ENCODE measurements around the gene MBNL2.

Gene MBNL2

DNA sequence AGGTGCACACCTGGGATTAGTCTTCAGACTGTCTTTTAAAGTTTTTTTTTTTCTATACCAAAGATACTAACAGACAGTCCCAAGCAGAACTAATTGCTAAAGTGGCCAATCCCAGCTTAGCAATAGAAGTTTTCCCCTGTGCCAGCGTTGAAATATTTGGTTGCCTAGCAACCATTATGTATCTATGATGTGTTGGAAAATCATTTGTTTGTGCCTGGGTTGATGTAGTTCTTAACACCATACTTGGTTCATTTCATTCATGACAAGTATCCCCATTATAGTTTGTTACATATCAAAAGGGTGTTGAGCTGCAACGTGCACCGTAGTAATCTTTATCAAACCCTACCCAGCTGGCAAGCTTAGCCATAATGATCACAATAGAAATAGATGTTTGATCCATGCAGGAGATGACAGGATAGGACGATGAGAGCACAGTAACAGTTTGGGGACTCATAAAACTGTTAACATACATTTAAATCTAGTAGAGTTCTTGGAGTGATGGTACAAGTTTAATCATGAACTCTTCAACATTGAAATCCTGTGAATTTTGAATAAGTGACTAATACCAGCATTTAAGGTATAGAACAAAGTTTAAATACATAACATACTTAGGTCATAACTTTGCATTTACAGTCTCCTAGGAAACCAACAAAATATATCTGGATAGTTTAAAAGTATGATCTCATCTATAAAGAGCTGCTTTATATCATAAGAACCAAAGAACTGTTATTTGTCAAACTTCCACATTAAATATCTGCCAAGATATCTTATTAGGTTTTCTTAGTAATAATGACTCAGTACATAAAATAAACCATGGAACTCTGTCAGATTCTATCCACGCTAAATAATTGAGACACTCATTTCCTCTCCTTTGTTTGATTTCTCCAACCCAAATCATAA lies 73.4 kb downstream of the MBNL2 start:
- DNase-seq (ENCODE audit: low read depth in 1 of 2, low spot score in 1 of 2), result no peak

DNA sequence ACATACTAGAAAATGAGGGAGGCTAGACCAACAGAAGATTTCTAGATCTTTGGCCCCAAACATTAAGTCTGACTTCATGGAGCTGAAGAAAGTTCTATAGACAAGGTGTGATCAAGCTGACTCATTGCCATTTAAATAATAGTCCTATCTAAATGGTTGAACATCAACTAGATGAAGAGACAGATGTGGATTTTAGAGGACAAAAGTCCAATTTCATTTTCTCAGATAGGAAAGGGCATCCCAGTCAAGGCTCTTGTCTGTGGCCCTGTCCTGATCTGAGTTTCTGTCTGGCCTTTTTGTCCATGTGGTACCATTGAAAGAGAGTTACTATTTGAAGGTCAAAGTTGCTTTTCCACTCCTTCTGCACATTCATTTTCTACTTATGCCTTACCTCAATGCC lies 74.6 kb downstream of the MBNL2 start:
- DNase-seq (ENCODE audit: low read depth in 1 of 2, low spot score in 1 of 2), result no peak

DNA sequence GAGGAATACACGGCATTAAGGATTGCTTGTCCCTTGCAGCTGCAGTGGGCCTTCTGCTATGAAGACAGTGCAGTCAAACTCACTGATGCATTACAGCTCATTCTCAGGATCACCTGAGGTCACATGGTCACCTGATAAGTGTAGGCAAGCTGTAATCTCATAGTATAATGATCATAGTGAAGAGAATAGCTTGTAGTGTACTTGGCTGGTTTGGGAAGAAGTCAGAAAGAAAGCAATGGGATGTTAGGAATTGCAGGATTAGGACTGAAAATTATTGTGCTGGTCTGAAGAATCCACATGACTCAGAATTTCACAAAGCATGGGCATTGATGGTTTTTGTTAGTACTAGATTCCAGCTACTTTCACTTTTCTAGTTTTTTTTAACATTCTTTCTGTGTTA lies 76.7 kb downstream of the MBNL2 start:
- DNase-seq (ENCODE audit: low read depth in 1 of 2, low spot score in 1 of 2), result no peak

DNA sequence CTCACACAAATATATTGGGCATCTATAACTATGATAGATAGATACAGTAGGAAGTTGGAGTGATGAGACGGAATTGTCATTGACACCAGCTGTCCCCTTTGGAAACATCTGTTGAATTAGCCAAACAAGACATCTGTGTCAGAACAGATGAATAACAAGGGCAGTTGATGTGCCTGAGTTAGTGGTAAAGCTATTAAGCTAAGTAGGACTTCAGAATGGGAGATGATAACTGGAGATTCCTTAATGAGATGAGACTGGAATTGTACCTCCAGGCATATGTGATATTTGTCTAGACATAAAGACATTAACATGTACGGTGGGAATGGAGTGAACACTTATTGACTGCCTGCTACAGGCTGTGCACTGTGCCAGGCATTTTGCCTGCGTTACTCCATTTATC lies 78.7 kb downstream of the MBNL2 start:
- no peak for DNase-seq (ENCODE audit: low read depth in 1 of 2, low spot score in 1 of 2)

DNA sequence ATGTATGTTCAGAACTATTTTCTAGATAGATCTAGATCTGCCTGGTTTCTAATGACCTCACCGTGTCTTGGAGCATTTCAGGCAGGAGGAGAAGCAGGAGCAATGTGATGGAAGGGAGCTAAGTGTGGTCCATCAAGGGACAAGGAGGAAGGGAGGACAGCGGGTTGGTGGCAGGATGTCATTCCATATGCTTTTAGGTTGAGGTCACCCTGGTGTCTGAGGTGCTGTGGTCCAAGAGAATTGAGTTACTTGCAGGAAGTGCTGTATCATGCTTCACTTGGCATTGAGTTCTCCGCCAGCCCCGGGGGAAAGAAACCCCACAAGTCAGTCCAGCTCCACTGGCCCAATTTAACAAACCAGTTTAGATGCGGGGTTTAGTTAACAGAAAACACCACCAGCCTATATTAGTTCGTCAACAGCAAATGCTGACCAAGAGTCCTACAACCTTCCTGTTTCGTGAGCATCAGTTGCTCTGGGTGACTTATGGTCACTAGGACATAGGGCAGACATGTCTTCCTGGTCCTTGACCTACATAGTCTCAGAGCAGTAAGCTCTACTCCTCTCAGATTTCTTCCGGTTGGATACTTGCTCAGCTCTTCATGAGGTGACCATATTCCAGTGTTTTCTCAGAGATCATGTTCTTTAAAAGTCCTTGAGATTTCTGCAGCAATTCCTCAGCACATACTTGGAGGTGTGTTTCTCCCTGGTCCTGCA lies 79.4 kb downstream of the MBNL2 start:
- no peak for DNase-seq (ENCODE audit: low read depth in 1 of 2, low spot score in 1 of 2)

DNA sequence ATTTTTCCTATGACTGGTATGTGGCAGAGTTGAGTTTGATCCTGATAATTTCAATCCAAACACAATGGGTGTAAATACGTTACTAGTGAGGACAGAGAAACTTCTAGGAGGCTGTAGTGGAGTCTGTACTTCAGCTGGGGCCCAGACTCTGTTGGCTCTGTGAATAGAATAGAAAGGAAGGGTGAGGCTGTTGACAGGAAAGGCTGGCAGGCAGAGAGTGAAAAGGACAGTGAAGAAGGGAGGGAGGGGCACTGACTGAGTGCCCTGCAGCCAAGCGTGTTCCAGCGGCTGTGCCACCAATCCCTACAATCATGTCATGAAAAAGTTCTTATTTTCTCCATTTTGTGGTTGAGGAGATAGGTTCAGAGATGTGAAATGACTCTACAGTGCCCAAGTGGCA lies 80.5 kb downstream of the MBNL2 start:
- DNase-seq (ENCODE audit: low read depth in 1 of 2, low spot score in 1 of 2), result no peak

DNA sequence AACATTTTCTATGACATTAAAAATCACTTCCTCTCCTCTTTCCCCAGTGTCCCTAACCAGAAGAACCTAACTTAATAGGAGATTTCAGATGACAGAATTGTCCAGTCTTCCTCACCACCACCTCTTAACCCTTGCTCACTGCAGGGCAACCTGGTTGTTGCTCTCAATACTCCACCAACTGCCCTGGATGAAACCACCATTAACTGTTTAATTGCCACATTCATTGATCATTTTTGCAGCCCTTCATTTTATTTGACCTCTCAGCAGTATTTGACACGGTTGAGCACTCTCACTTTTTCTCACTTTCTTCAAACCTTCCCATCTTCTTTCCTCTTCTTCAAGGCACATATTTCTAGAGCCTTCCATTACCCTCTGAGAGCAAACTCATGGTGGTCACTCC lies 84.0 kb downstream of the MBNL2 start:
- no peak for DNase-seq (ENCODE audit: low read depth in 1 of 2, low spot score in 1 of 2)

DNA sequence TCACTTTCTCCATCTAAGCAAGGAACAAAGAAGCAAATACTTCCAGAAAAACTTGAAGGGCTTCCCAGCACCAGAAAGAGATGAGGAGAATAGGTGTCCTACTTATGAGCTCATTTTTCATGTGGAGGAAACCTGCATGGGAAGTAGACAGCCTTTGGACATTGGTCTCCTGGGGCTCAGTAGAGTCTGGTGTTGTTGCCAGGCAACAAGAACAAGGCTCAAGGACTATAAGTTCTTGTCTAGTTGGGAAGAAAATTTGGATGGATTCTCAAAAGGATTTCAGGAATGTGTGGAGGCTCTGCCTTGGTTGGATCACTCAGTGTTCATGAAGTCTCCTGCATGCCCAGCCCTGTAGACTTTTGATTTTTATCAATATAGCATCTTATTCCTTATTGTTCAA lies 84.5 kb downstream of the MBNL2 start:
- no peak for DNase-seq (ENCODE audit: low read depth in 1 of 2, low spot score in 1 of 2)

DNA sequence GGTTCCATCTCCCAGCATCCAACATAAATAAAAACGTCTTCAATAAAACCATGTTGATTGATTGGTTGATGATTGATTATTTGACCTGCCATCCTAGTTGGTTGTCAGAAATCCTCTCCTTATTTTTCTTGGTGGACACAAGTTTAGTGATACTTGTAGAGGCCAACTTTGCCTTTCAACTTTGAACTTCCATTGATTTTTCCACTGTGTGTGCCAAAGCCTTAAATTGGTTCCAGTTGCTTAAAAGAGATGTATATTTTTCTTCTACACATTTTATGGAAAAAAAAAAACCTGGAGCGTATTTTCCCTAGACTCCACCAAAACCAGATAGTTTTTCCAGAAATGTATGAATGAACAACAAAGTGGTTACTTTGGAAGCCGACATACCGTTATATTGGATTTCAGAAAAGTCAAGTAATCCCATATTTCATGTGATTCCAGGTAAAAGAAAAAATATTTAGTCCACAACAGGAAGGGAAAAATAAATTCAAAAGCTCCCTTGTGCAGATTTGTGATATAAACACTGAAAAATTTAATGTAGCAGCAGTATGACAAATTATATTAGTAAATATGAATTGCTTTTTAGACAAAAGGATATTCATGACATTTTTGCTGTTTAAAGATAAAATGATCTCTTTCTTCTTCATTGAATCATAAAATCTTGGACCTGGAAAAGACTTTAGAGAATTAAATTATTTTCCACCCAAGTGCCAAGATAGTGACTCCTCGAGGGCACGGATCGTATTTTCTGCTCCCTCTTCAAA lies 85.2 kb downstream of the MBNL2 start:
- no peak for DNase-seq (ENCODE audit: low read depth in 1 of 2, low spot score in 1 of 2)

DNA sequence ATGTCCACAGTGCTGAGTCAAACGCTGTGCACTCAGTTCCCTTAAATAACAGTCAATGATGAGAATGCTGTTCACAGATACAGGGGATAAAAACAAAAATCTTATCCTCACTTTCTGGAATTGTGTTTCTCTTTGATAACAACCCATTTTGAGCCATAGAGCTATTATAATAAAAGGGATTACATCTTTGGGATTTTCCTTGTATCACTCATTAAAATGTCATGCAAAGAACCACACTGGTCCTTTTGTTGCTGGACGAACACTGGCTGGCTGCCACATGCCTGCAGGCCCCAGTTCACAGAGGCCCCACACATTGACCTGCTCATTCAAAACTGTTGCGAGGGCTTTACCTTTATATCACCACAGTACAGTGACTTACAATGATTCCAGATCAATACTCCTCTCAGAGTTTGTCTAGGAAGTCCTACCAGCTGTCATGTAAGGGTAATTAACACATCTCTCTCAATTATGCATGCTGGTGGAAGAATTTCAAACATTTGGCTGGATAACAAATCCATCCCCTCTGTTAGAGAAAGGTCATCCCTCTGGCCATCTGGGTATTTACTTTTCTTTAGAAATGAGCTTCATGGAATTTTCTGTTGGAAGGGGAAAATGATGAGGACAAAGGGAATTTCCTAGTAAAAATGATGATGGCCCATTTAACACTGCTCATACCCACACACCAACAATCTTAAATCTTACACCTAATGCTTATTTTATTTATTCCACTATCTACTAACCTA lies 85.9 kb downstream of the MBNL2 start:
- DNase-seq (ENCODE audit: low read depth in 1 of 2, low spot score in 1 of 2), result no peak

DNA sequence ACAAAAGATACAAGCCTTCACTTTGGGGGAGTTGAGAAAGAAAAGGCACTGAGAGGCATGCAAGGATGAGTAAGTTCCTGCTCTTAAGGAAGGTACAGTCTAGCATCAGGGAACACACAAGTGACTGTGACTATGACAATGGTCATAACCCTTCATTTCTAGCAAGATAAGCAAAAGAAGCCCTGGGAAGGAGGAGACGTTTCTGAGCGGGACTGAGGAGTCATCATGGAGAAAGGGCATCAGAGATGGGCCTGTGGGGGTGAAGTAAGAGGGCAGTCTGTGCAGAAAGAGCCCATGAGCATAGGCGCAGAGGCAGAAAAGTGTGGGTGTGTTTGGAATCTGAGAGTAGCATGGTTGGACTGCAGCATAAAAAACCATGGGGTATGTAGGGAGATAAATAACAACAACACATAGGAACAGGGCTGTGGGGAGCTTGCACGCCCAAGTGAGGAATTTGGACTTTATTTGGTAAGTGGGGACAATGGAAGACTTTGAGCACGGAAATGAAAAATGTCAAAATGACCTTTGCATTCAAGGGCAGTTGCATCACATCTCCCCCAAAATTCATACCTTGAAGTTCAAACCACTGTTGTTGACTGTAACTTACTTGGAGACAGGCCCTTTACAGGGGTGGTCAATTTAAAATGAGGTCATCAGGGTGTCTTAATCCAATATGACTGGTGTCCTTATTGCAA lies 86.7 kb downstream of the MBNL2 start:
- DNase-seq (ENCODE audit: low read depth in 1 of 2, low spot score in 1 of 2), result no peak

DNA sequence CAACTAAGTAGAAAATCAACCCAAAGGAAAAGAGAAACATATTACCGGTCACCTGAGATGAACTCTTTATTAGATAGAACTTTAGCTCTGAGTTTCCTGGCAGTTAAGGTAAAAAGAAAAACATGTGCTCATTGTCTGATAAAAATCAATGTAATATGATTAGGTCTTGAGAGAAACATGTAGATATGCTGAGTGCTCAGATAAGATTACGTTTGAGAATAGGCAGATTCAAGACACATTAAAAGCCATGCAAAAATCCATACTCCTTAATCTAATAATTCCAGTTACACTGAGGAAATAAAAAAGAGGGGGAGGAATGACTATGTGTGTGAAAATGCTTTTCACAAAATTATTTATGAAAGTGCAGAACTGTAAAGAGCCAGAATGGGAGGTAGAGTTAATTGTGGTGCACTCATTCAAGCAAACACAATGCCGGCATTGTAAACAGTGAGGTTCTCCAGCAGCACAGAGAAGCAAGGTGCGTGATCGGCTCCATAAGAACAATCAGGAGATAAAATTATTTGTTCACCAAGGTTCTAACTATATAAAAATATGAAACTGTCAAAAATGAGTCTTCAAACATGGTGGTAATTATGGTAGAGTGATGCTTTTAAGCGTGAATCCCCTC lies 88.8 kb downstream of the MBNL2 start:
- no peak for DNase-seq (ENCODE audit: low read depth in 1 of 2, low spot score in 1 of 2)

DNA sequence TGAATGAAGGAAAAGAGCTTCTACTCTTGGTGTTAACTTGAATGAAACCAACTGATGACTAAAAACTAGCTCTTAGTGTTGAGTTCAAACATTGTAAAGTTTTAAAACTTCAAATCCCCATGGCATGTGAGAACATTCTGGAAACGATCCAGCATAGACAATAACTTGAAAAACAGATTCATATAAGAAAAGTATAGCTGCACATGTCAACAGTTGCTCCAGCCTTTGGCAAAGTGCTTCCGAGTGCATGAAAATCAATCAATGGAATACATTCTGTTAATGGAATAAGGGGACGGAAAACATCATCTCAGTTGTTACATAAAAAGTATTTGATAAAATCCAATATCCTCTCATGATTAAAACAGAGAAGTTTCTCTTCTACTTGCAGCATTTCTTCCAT lies 89.8 kb downstream of the MBNL2 start:
- DNase-seq (ENCODE audit: low read depth in 1 of 2, low spot score in 1 of 2), result no peak

DNA sequence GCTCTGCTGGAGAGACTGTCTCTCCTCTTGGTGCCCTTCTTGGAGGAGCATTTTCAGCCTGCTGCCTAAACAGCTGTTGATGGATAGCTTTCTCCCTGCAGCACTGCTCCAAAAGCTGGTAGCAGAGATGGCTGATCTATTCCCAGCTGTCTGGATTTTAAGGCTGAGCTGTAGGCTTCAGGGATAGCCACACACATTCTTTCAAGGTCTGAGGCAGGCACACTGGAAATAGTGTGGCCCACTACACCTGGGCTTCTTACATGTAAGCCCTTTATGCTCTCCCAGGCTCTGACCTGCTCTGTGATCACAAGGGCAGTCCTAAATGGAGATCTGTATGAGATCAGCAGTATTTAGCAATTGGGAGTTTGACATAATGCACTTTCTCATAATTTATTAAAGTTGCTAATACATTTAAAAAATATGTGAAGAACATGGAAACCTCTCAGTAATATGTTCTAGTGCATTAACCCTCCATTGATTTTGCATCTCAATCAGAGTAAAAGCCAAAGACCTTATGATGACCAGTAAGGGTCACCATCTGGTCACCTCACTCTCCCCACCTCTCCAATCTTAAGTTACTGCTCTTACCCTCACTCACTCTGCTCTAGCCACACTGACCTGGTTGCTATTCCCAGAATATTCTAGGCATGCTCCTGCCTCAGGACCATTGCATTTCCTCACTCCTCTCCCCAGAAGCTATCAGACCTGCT lies 91.6 kb downstream of the MBNL2 start:
- no peak for DNase-seq (ENCODE audit: low read depth in 1 of 2, low spot score in 1 of 2)

DNA sequence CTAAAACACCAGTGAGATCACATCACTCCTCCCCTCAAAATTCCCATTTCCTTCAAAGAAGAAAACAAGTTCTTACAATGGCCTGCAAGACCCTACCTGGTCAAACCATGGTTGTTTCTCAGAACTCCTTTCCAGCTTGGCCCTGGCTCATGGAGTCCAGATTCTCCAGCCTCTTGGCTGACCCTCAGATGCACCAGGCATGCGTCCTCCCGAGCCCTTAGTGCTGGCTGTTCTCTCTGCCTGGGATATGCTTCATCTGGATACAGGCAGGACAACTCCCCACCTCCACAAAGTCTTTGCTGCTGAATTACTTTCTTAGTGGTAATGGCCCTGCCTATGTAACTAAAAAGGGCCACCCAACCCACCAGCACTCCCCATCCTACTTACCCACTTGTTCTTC lies 94.3 kb downstream of the MBNL2 start:
- no peak for DNase-seq (ENCODE audit: low read depth in 1 of 2, low spot score in 1 of 2)

DNA sequence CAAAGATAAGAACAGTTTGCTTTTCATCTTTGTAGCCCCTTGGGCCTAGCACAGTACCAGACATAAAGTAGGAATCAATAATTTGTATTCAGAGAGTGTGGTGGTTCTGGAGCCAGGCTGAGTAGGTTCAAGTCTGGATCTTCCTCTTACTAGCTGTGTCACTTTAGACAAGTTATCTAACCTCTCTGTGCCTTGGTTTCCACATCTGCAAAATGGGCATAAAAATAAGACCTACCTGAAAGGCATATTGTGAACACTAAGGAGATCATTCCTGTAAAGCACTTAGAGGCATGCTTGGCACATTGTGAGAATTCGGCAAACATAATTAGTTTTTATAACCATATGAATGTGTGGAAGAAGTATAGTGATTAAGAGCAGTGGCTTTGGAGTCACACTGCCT lies 95.8 kb downstream of the MBNL2 start:
- no peak for DNase-seq (ENCODE audit: low read depth in 1 of 2, low spot score in 1 of 2)

DNA sequence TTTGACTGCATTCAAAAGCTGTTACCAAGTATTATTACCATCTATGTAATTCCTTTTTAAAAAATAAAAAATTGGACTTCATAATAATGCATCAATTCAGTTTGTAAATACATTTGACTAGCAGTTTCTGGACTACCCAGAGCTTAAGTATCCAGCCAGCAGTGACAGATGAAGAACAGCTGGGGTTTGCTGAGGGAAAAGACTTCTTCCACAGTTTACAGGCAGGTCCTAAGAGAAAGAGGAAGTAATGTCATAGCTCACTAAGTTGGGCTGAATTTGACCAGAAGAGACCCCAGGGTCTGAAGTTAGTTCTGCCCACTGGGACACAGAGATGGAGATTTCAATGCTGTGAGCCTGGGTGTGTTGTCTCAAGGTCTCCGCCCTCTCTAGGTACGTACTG lies 96.4 kb downstream of the MBNL2 start:
- no peak for DNase-seq (ENCODE audit: low read depth in 1 of 2, low spot score in 1 of 2)

DNA sequence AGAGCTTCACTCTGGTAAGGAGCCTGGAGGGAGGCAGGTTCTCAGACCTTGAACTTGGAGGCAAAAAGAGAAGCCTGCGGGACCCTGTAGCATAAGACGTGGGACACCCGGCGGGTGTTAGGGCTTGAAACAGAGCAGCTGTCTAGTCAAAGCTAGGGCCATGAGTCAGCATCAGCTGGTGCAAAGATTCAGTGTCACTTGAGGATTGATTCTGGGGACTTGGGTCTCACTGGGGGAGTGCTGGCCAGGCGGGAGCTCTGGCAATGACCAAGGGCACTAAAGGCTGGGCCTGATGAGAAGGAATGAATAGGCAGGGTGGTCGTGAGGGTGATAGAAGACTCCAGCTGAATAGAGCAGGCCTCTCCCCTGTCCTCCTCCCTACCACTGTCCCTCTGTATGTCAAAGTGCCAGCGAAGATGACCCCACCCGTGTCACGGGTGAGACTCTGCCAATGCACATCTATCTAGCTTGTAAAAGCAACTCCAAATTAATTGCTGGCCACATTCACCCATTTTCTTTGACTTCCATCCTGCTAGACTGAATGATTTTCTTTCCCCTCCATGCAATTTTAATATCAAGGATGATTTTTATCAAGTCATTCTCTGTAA lies 97.1 kb downstream of the MBNL2 start:
- DNase-seq (ENCODE audit: low read depth in 1 of 2, low spot score in 1 of 2), result no peak

DNA sequence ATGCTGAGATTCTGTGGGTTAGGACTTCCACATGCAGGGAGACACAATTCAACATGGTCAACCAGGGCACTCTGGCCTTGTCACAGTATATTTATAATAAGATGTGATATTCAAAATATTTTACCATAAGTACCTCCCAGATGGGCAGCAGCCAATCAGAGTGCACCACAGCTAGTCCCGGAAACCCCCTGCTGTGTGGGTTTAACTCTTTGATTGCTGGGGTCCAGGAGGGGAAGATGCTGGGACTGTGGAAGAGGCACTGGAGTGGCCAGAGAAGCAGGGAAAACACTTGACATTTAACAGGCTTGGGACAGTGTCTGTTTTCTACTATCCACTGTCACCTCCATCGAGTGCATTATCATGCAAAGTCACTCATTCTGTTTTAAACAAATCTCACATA lies 99.0 kb downstream of the MBNL2 start:
- no peak for DNase-seq (ENCODE audit: low read depth in 1 of 2, low spot score in 1 of 2)

Data from activated T-helper 1 cell treated with anti-CD3 and anti-CD28 coated beads, Interleukin-2, amount 50 U/mL, for 16 hours (primary cell).